Karpas-422 (cell line): ENCODE data around the gene NDUFAF2. TPM values are rescaled to one million over a fixed set of nuclear protein-coding genes. Genes with fewer than 3 reads are reported as not detected.
"Not testable (repeated sequence)": the region's sequence is repeated elsewhere in the genome, so short reads cannot be mapped to it uniquely, and the experiment has no call there.

ENCODE experiments used
- DNase-seq: peaks from one replicate; pipeline ENCODE4 v3.0.0-alpha.2; 2015
- H2AFZ ChIP-seq: fragments of 200-600 bp; sonication (generic); 2 replicates; pipeline ENCODE4 v1.6.1; 2014; ENCODE audit warnings: antibody characterized with exemption, low read length, mixed read lengths
- H3K27ac ChIP-seq: fragments of 200-600 bp; sonication (generic); 2 replicates; pipeline ENCODE4 v1.5.1; 2014; ENCODE audit warnings: mild to moderate bottlenecking, low read length, moderate library complexity
- H3K27me3 ChIP-seq: fragments of 200-600 bp; sonication (generic); 2 replicates; pipeline ENCODE4 v1.6.1; 2014; ENCODE audit warnings: low read length, mixed read lengths
- H3K36me3 ChIP-seq: fragments of 200-600 bp; sonication (generic); 2 replicates; pipeline ENCODE4 v1.6.1; 2014; ENCODE audit warnings: low read length, mixed read lengths; ENCODE audit not compliant: insufficient read depth
- H3K4me1 ChIP-seq: fragments of 200-600 bp; sonication (generic); 2 replicates; pipeline ENCODE4 v1.6.1; 2014; ENCODE audit warnings: mild to moderate bottlenecking, low read length, mixed read lengths
- H3K4me2 ChIP-seq: fragments of 200-600 bp; sonication (generic); 2 replicates; pipeline ENCODE4 v1.6.1; 2014; ENCODE audit warnings: low read length, low read depth, mild to moderate bottlenecking; ENCODE audit not compliant: poor library complexity, severe bottlenecking
- H3K4me3 ChIP-seq: fragments of 200-600 bp; sonication (generic); 2 replicates; pipeline ENCODE4 v1.5.1; 2014; ENCODE audit warnings: mild to moderate bottlenecking, antibody characterized with exemption, low read length, mixed read lengths
- H3K79me2 ChIP-seq: fragments of 200-600 bp; sonication (generic); 2 replicates; pipeline ENCODE4 v1.6.1; 2014; ENCODE audit warnings: mild to moderate bottlenecking, low read length, mixed read lengths
- H3K9ac ChIP-seq: fragments of 200-600 bp; sonication (generic); 2 replicates; pipeline ENCODE4 v1.6.0; 2014; ENCODE audit warnings: low read length
- H3K9me2 ChIP-seq: fragments of 200-600 bp; sonication (generic), shearing (Covaris generic); replicated peaks from 2 replicates; pipeline ENCODE4 v1.6.0; 2014; ENCODE audit warnings: mild to moderate bottlenecking, low read length, moderate library complexity; ENCODE audit not compliant: insufficient read depth
- H3K9me3 ChIP-seq: fragments of 300-700, 200-600 bp; sonication (generic); 2 replicates; pipeline ENCODE4 v1.6.1; 2014; ENCODE audit warnings: low read length, mixed read lengths
- H4K20me1 ChIP-seq: fragments of 200-600 bp; sonication (generic); 2 replicates; pipeline ENCODE4 v1.6.1; 2014; ENCODE audit warnings: mild to moderate bottlenecking, antibody characterized with exemption, low read length, low read depth; ENCODE audit not compliant: insufficient read depth
- total RNA-seq: library from RNA; depleted of rRNA; stranded (reverse); fragments of >200 nt; shearing (Covaris generic); gene quantifications from 2 replicates; pipeline ENCODE4 v1.2.3, GENCODE V29; 2014; ENCODE audit warnings: low replicate concordance

The NDUFAF2 gene
- total RNA-seq, 1 experiment from 2014 or later: 46.6 TPM

GRCh38 chr5:60972231-60972630 is 27.2 kb downstream of the NDUFAF2 start:
- Histone ChIP-seq H4K20me1 (no peaks in the 10 kb centered on the region), H3K9me3 (peaks cover 14% of the 10 kb centered on the region), H3K9me2 (no peaks in the 10 kb centered on the region), H3K4me2 (no peak overlapping the region), H3K9ac (no peak overlapping the region), H3K27me3 (no peaks in the 10 kb centered on the region), H3K27ac (no peak overlapping the region), H3K4me3 (no peak overlapping the region), H3K36me3 (no peaks in the 10 kb centered on the region), H3K79me2 (peaks cover 93% of the 10 kb centered on the region), H3K4me1 (no peaks in the 10 kb centered on the region), H2AFZ (no peak overlapping the region)
- no peak for DNase-seq

- Histone ChIP-seq H3K9me3 (no peaks in the 10 kb centered on the region), H3K4me3 (no peak overlapping the region), H3K9ac (no peak overlapping the region), H3K79me2 (peaks cover 80% of the 10 kb centered on the region), H2AFZ (no peak overlapping the region), H3K4me1 (no peaks in the 10 kb centered on the region), H3K27me3 (no peaks in the 10 kb centered on the region), H3K9me2 (no peaks in the 10 kb centered on the region), H3K36me3 (no peaks in the 10 kb centered on the region; the same call in 1 of the 2 replicates), H4K20me1 (no peaks in the 10 kb centered on the region), H3K27ac (no peak overlapping the region), H3K4me2 (no peak overlapping the region)
- no peak for DNase-seq
These were observed 33.1 kb downstream of the NDUFAF2 start for GRCh38 chr5:60977956-60978737.

- Histone ChIP-seq H3K36me3 (no peaks in the 10 kb centered on the region; the same call in 1 of the 2 replicates), H3K4me3 (no peak overlapping the region), H3K9me3 (no peaks in the 10 kb centered on the region), H3K79me2 (peaks cover 71% of the 10 kb centered on the region), H3K9me2 (no peaks in the 10 kb centered on the region), H3K4me1 (no peaks in the 10 kb centered on the region), H4K20me1 (no peaks in the 10 kb centered on the region), H3K4me2 (no peak overlapping the region), H3K27me3 (no peaks in the 10 kb centered on the region), H2AFZ (no peak overlapping the region), H3K27ac (no peak overlapping the region), H3K9ac (no peak overlapping the region)
- DNase-seq: no peak
These were observed 34.0 kb downstream of the NDUFAF2 start for GRCh38 chr5:60978968-60979367.

- peaks cover 61% of the 10 kb centered on the region for H3K79me2 ChIP-seq
- no peaks in the 10 kb centered on the region for H3K27me3 ChIP-seq
- H3K27ac ChIP-seq: no peak overlapping the region
- no peak overlapping the region for H3K4me3 ChIP-seq
- H3K4me1 ChIP-seq: no peaks in the 10 kb centered on the region
- H3K9me2 ChIP-seq: no peaks in the 10 kb centered on the region
- H3K4me2 ChIP-seq: no peak overlapping the region
- H3K9me3 ChIP-seq: no peaks in the 10 kb centered on the region
- no peak overlapping the region for H3K9ac ChIP-seq
- H3K36me3 ChIP-seq: no peaks in the 10 kb centered on the region; the same call in 1 of the 2 replicates
- H4K20me1 ChIP-seq: no peaks in the 10 kb centered on the region
- no peak for DNase-seq
- H2AFZ ChIP-seq: no peak overlapping the region
These were observed 35.5 kb downstream of the NDUFAF2 start for GRCh38 chr5:60980511-60980910.

- H3K9me3 ChIP-seq, H3K36me3 ChIP-seq, H3K4me1 ChIP-seq, H3K4me3 ChIP-seq, H3K4me2 ChIP-seq, H3K27me3 ChIP-seq, H3K9ac ChIP-seq, DNase-seq, H4K20me1 ChIP-seq, H3K9me2 ChIP-seq, H2AFZ ChIP-seq, H3K27ac ChIP-seq: not testable (repeated sequence)
- H3K79me2 ChIP-seq: peaks cover 56% of the 10 kb centered on the region
These were observed 37.1 kb downstream of the NDUFAF2 start for GRCh38 chr5:60982127-60982526.

GRCh38 chr5:60989790-60990189 is 44.8 kb downstream of the NDUFAF2 start:
- no peak overlapping the region for H2AFZ ChIP-seq
- H3K27ac ChIP-seq: no peak overlapping the region
- peaks cover 15% of the 10 kb centered on the region for H3K9me3 ChIP-seq
- DNase-seq: no peak
- H3K79me2 ChIP-seq: peaks cover 59% of the 10 kb centered on the region
- 0 out of 2 replicates have a peak, but pooled peaks cover 3% of the 10 kb centered on the region for H3K4me1 ChIP-seq
- H3K4me2 ChIP-seq: no peak overlapping the region
- no peaks in the 10 kb centered on the region for H3K9me2 ChIP-seq
- no peaks in the 10 kb centered on the region for H3K27me3 ChIP-seq
- H3K9ac ChIP-seq: no peak overlapping the region
- H3K36me3 ChIP-seq: peaks cover 12% of the 10 kb centered on the region; the same call in 1 of the 2 replicates
- no peaks in the 10 kb centered on the region for H4K20me1 ChIP-seq
- no peak overlapping the region for H3K4me3 ChIP-seq

- Histone ChIP-seq H3K27me3 (no peaks in the 10 kb centered on the region), H3K4me2 (no peak overlapping the region), H3K79me2 (peaks cover 73% of the 10 kb centered on the region), H3K4me3 (no peak overlapping the region), H3K9me3 (peaks cover 15% of the 10 kb centered on the region), H3K36me3 (peaks cover 12% of the 10 kb centered on the region; the same call in 1 of the 2 replicates), H3K9ac (no peak overlapping the region), H3K9me2 (no peaks in the 10 kb centered on the region), H2AFZ (no peak overlapping the region), H4K20me1 (peaks cover 4% of the 10 kb centered on the region; the same call in 1 of the 2 replicates), H3K27ac (no peak overlapping the region), H3K4me1 (no peaks in the 10 kb centered on the region)
- DNase-seq: no peak
These were observed 47.9 kb downstream of the NDUFAF2 start for GRCh38 chr5:60992871-60993270.

- peaks cover 12% of the 10 kb centered on the region; the same call in 1 of the 2 replicates for H3K36me3 ChIP-seq
- H3K9ac ChIP-seq: no peak overlapping the region
- DNase-seq: no peak
- H3K4me1 ChIP-seq: no peaks in the 10 kb centered on the region
- no peak overlapping the region for H3K4me2 ChIP-seq
- no peaks in the 10 kb centered on the region for H3K9me2 ChIP-seq
- H3K27ac ChIP-seq: no peak overlapping the region
- H4K20me1 ChIP-seq: peaks cover 4% of the 10 kb centered on the region; the same call in 1 of the 2 replicates
- H3K4me3 ChIP-seq: no peak overlapping the region
- H3K9me3 ChIP-seq: peaks cover 15% of the 10 kb centered on the region
- no peak overlapping the region for H2AFZ ChIP-seq
- peaks cover 75% of the 10 kb centered on the region for H3K79me2 ChIP-seq
- H3K27me3 ChIP-seq: no peaks in the 10 kb centered on the region
These were observed 48.4 kb downstream of the NDUFAF2 start for GRCh38 chr5:60993425-60993824.
